Fibroblast of lung (primary cell): ENCODE measurements around the gene DCPS.

Experiments
- CTCF ChIP-seq, 2 donors: IDR thresholded peaks in 1 of 2; conservative IDR thresholded peaks in 1 of 2; 1 replicate in 1 of 2; 2 replicates in 1 of 2; pipeline ENCODE4 v1.5.1; 2011 to 2012; ENCODE audit warnings: low read length in 2 of 2, control low read depth in 1 of 2, inconsistent platforms in 1 of 2, low read depth in 1 of 2, mild to moderate bottlenecking in 1 of 2
- EZH2 ChIP-seq: IDR thresholded peaks from 2 replicates; pipeline ENCODE4 v1.5.1; 2012; ENCODE audit warnings: low read length, control low read depth, mild to moderate bottlenecking; ENCODE audit errors: missing control alignments

GRCh38 chr11:126348806-126349582 lies 45.1 kb downstream of the DCPS start:
- TF ChIP-seq EZH2 (no peak), CTCF (conservative IDR thresholded peaks at IDR 0.05 in 1 of 2, IDR thresholded peaks at IDR 0.05 in 1 of 2; ENCODE audit: low read depth in 1 of 2, low read length in 2 of 2) (no peak)
